Measurements from ENCODE around the gene RTEL1. TPM values are rescaled to one million over a fixed set of nuclear protein-coding genes. Genes with fewer than 3 reads are reported as not detected.

RTEL1 gene
- total RNA-seq, 2 donors from 2014 or later: 7.3 to 50.4 TPM

GRCh38 chr20:63624486-63624885 is 33.6 kb upstream of the RTEL1 start:
- H3K4me1 ChIP-seq: peaks cover 25% of the 10 kb centered on the region
- TF ChIP-seq CTCF (IDR thresholded peaks at IDR 0.05) (no peak), POLR2A (IDR thresholded peaks at IDR 0.05) (no peak)
- WGBS, 2 donors: 88 to 89% methylated on average over 15 of the region's 15 CpGs
- no peak overlapping the region for H3K4me3 ChIP-seq
- DNase-seq (no peak), ATAC-seq (no peak)
- H3K27ac ChIP-seq: no peak overlapping the region
- no peaks in the 10 kb centered on the region for H3K9me3 ChIP-seq
- H3K27me3 ChIP-seq: no peaks in the 10 kb centered on the region
- intact Hi-C loops (cut with DNase I): no loop called here
- H3K36me3 ChIP-seq (replicated peaks in 1 of 2; ENCODE audit: insufficient read depth in 1 of 2, low read depth in 2 of 2): no peaks in the 10 kb centered on the region

GRCh38 chr20:63625771-63626423 is 32.2 kb upstream of the RTEL1 start:
- DNase-seq (peak in 3 of 4 donors; percentile 34 to 38 (median 34)), ATAC-seq (no peak)
- H3K4me3 ChIP-seq: peak overlapping the region; percentile 68 to 88
- no peaks in the 10 kb centered on the region for H3K27me3 ChIP-seq
- 10 to 20% methylated on average over 10 to 36 of the region's 36 CpGs for WGBS, 2 donors
- peak overlapping the region; percentile 81 to 96 (median 95) for H3K27ac ChIP-seq
- no peaks in the 10 kb centered on the region for H3K9me3 ChIP-seq
- intact Hi-C loops (cut with DNase I): no loop called here
- TF ChIP-seq POLR2A (IDR thresholded peaks at IDR 0.05) (no peak), CTCF (IDR thresholded peaks at IDR 0.05) (no peak)
- H3K36me3 ChIP-seq (replicated peaks in 1 of 2; ENCODE audit: insufficient read depth in 1 of 2, low read depth in 2 of 2): no peaks in the 10 kb centered on the region
- H3K4me1 ChIP-seq: peaks cover 27% of the 10 kb centered on the region

- 0% methylated on average over 39 of the region's 114 CpGs; no CpG with 5 or more reads in 1 of the 2 donors for WGBS, 2 donors
- H3K27ac ChIP-seq: peak within 1 kb of the TSS; percentile 81 to 96 (median 95)
- DNase-seq (peak; percentile 74 to 80 (median 79)), ATAC-seq (peak; percentile 82)
- H3K36me3 ChIP-seq (replicated peaks in 1 of 2; ENCODE audit: insufficient read depth in 1 of 2, low read depth in 2 of 2): no peaks in the 10 kb centered on the region
- peak within 1 kb of the TSS; percentile 78 to 97 for H3K4me3 ChIP-seq
- peaks cover 27% of the 10 kb centered on the region for H3K4me1 ChIP-seq
- TF ChIP-seq POLR2A (IDR thresholded peaks at IDR 0.05): peak; percentile 1 to 42 (median 16)
- no peak for TF ChIP-seq CTCF (IDR thresholded peaks at IDR 0.05)
- intact Hi-C loops (cut with DNase I): no loop called here
- H3K27me3 ChIP-seq: no peaks in the 10 kb centered on the region
- no peaks in the 10 kb centered on the region for H3K9me3 ChIP-seq
Observed at GRCh38 chr20:63626424-63627128, 31.5 kb upstream of the RTEL1 start, which contains the start of gene GMEB2. TSS of gene GMEB2 (minus strand) at chr20:63627101. CDS start at chr20:63619397, 7,704 bp downstream.

- Histone ChIP-seq H3K27ac (peak overlapping the region; percentile 81 to 95 (median 94)), H3K9me3 (no peaks in the 10 kb centered on the region), H3K27me3 (no peaks in the 10 kb centered on the region), H3K4me1 (peaks cover 27% of the 10 kb centered on the region), H3K4me3 (peak overlapping the region; percentile 78 to 97), H3K36me3 (replicated peaks in 1 of 2; ENCODE audit: insufficient read depth in 1 of 2, low read depth in 2 of 2) (no peaks in the 10 kb centered on the region)
- WGBS, 2 donors: 0% methylated on average over 1 to 64 of the region's 68 CpGs
- peak; percentile 95 to 96 (median 96) for DNase-seq
- no peak for TF ChIP-seq CTCF (IDR thresholded peaks at IDR 0.05)
- TF ChIP-seq POLR2A (IDR thresholded peaks at IDR 0.05): peak; percentile 51 to 78 (median 73)
- intact Hi-C loops (cut with DNase I): no loop called here
- ATAC-seq: peak; percentile 90
Observed at GRCh38 chr20:63627129-63627750, 30.9 kb upstream of the RTEL1 start.

Measured in body of pancreas (tissue), 4 donors.